ENCODE data around the gene RANBP6. TPM values are rescaled to one million over a fixed set of nuclear protein-coding genes. Genes with fewer than 3 reads are reported as not detected.
"Not testable (repeated sequence)": the region's sequence is repeated elsewhere in the genome, so short reads cannot be mapped to it uniquely, and the experiment has no call there.

The RANBP6 gene
- 15.8 TPM for polyA plus RNA-seq (2013, experiment 1 of 2; ENCODE audit: insufficient read length)
- polyA plus RNA-seq (2013, experiment 2 of 2; ENCODE audit: insufficient read length), result 16.3 TPM

DNA sequence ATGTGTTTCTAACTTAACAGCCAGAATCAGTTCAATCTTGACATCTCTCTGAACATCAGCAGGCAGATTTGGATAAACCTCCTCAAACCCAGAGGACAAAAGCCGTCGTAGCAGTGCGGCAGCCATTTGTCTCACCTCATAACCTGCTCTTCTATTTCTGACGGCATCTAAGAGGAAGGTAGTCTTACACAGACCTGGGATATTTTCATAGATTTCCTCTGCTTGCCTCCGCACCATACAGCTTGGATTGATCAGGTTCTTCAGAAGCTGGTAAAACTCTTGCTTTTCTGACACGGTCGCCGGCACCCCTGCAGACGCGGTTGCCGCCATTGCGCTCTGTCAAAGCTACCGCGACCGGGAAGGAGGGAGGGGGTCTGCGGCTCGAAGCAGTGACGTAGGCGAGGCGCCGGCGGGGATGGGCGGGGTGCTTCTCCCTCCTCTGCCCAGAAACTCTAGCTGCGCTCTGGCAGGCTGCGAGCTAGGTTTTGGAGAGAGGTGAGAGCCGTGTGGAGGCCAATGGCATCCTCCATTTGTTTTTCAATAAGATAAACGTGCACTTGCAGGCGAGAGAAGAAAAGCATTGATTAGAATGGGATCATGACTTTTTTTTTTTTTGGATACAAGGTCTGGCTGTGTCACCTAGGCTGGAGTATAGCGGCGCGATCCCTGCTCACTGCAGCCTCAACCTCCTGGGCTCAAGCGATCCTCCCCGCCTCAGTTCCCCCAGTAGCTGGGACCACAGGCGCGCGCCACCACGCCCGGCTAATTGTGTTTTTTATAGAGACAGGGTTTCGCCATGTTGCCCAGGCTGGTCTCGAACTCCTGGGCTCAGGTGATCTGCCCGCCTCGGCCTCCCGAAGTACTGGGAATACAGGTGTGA is at the start of gene RANBP6:
Gene RANBP6, minus strand, starts transcription at position 347 of the 880 bp plus-strand sequence. Its CDS starts 17 bp downstream, at position 330.
- DNase-seq, result peak; percentile 84

DNA sequence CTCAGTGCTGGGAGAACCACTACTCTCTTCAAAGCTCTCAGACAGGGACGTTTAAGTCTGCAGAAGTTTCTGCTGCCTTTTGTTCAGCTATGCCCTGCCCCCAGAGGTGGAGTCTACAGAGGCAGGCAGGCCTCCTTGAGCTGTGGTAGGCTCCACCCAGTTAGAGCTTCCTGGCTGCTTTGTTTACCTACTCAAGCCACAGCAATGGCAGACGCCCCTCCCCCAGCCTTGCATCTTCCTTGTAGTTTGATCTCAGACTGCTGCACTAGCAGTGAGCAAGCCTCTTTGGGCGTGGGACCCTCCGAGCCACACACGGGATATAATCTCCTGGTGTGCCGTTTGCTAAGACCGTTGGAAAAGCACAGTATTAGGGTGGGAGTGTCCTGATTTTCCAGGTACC is 47.7 kb upstream of the RANBP6 start:
- not testable (repeated sequence) for DNase-seq

DNA sequence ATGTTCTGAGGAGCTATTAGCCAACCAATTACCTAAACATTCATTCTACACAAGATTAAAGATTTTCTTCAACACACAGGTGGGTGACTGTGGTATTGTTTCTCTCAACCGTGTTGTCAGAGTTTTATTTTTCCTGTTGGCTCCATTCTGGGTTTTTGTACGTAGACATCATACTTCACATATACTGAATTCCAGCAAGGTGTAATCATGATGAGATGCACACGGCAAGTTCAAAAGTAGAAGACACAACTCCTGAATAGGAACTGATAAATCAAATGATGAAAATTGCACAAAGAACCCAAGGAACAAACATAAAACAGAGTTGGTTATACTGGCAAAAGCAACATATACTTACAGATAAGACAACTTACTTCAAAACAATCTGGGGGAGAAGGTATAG is 40.2 kb upstream of the RANBP6 start:
- no peak for DNase-seq

DNA sequence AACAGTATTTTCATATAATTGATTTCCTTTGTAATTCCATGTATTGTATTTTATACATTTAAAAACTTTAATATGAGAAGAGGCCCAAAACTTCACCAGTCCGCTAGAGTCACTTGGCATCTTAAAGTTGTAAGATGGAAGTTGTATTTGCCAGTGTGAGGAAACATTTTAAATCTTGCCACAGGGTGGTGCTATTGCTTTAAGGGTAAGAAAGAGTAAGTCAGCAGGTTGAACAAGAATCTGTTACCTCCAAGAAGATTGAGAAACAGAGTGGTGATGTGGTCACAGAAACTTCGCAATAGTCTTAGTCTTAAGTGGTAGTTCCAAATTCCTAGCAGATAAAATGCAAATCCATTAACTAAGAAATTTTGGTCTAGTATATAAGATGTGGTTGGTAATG is 39.8 kb upstream of the RANBP6 start:
- peak; percentile 73 for DNase-seq

DNA sequence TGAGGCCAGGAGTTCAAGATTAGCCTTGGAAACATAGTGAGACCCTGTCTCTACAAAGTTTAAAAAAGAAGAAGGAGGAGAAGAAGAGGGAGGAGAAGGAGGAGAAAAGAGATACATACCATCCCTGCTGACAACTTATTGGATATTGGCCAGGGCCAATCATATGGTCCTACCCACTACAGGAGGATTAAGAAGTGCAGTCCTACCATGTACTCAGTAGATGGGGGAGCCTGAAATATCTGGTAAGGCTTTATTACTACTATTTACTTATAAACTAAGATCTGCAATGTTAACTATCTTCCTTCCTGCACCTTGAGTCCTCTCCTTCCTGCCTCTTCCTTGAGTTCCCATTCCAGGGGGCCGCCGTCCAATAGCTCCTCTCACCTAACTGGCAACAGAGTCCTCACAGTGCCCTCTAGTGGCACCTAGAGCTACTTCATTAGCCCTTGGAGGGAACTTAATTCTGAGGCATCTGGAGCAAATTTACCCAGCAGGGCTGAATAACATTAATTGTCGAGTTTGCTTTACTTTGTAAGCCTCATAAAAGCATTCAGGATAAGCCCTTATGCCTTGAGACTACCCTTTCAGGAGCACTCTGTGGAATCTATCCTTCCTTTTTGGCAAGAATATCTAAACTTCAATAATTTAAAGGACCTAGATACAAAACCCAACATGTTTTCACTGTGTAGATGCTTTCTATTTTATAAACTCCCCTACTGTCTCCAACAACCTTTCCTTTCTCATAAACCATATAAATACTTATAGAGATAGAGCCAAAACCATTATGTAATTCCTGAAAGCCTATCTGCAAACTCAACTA is 39.1 kb upstream of the RANBP6 start:
- DNase-seq, result peak; percentile 72

DNA sequence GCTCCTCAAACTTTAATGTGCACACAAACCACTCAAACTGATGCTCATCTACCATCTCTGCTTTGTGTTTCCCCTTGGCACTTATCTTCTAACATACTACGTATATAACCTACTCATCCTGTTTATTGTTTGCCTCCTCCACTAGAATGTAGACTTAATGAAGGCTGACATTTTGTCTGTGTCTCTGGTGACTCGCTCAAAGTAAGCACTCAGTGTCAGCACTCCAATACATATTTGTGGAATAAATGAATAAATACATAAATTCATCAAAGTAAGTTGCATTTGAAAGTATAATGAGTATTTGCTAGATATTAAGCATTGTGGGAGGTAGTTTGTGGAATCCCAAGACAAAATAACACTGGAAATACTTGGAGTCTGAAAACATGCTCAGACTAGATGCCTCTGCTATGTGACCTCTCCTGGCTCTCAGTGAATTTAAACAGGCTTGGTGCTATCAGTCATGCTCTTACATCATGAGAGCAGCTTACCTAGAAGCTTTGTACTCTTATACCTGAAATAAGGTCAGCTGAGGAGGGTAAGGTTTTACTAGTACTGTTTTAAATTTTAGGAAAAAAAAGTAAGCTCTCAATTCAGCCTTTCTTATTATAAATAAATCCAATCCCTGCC is 37.0 kb upstream of the RANBP6 start:
- DNase-seq, result no peak

DNA sequence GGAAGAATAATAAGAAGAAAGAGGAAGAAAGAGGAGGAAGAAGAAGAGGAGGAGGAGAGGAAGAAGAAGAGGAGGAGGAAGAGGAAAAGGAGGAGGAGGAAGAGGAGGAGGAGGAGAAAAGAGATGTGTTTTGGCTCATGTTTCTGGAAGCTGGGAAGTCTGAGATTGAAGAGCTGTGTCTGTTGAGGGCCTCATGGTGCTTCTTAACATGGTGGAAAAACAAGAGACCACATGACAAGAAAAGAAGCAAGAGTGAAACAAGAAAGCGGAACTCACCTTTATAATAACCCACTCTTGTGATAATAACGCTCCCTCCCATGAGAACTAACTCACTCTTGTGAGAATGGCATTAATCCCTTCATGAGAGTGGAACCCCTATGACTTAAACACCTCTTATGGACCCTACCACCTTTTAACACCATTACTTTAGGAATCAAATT is 36.1 kb upstream of the RANBP6 start:
- DNase-seq, result no peak

DNA sequence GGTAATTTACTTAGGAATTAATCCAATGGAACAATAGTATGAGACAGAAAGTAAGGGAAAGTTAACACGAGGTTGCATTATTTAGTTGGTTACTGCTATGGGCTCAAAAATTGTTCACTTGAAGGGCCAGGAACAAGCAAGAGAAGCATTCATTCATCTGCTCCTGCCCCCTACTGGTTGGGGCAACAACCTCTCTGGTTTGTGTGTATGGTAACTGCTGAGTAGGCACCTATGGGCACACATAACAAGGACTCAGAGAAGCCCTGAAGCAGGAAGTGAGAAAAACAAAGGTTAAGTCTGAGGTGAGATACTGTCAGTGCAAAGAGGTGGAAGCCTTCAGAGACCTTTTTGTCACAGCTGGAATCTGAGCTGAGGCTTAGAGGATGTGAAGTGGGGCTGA is 34.4 kb upstream of the RANBP6 start:
- no peak for DNase-seq

DNA sequence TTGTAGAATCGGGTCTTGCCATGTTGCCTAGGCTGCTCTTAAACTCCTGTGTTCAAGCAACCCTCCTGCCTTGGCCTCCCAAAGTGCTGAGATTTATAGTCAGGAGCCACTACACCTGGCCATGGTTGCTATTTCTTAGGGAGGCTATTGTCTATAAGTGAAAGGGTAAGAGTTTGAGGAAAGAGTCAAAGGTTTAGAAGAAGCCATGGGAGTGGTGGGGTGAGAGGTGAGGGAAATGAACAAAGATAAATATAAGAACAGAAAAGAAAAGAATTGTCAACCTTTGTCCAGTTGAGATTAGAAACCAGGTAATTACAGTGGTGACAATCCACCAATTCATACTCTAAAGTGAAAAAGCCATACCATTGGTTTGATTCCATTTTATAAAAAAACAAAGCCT is 32.6 kb upstream of the RANBP6 start:
- DNase-seq, result no peak

DNA sequence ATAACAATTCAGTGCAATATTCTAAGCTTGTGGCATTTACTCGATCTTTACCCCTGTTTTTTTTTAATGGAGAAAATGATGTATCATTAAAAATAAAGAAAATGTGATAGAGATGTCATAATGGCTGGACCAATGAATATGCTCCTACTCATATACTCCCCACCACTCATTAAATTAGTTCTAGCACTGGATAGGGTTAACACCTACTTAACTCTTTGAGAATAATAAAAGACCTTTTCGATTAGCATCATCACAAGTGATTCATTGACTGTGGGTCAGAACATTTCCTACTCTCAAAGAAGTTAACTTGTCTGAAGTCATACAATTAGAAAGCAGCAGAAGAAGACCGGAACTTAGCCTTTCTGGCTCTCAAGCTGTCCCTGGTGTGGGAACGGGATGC is 31.6 kb upstream of the RANBP6 start:
- DNase-seq, result no peak

DNA sequence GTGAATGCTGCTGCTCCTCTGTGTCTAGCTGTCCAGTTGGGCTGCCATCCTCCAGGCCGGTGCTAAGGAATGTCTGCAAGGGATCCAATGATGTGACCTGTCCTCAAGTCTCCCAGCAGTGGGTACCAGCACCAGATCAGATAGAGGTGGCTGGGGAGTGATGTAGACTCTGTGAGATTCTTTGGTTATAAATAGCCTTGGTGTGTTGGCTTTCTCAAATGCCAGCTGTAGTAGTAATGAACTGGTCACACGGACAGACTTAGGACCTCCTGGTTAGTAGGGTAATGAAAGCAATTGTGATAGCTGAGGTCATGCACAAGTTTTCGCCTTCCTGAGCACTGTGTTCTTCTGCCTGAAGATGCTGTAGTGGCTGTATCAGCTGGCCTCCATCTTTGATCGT is 29.9 kb upstream of the RANBP6 start:
- no peak for DNase-seq

DNA sequence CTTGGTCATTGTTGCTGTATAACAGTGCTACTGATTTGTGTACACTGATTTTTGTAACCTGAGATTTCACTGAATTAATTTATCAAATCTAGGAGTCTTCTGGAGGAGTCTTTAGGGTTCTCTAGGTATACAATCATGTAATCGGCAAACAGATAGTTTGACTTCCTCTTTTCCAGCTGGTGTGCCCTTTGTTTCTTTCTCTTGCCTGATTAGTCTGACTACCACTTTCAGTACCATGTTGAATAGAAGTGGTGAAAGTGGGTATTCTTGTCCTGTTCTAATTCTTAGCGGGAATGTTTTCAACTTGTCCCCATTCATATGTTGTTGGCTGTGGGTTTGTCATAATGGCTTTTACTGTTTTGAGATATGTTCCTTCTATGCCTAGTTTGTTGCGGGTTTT is 24.7 kb upstream of the RANBP6 start:
- no peak for DNase-seq

DNA sequence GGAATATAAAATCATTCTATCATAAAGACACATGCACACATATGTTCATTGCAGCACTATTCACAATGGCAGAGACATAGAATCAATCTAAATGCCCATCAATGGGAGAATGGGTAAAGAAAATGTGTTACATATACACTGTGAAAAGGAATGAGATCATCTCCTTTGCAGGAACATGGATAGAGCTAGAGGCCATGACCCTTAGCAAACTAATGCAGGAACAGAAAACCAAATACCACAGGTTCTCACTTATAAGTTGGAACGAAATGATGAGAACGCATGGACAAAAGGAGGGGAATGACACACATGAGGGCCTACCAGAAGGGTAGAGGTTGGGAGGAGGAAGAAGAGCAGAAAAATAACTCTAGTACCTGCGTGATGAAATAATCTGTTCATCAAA is 21.0 kb upstream of the RANBP6 start:
- DNase-seq, result no peak

DNA sequence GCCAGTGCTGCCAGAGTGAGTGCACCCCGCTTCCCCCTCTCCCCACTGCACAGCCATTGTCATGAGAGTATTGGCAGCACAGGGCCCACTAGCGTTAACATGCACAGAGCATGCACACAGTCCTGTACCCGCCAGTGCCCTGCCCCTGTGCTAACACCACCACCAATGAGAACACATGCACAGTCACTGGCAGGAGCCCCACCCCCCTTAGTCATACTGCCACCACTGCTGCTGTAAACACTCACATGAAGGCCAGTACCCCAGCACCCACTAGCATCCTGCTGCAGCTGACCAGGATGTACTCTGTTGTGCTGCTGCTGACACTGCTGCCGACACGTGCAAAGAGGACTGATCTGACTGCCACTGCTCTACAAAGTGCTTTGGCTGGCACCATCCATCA is 19.5 kb upstream of the RANBP6 start:
- no peak for DNase-seq

DNA sequence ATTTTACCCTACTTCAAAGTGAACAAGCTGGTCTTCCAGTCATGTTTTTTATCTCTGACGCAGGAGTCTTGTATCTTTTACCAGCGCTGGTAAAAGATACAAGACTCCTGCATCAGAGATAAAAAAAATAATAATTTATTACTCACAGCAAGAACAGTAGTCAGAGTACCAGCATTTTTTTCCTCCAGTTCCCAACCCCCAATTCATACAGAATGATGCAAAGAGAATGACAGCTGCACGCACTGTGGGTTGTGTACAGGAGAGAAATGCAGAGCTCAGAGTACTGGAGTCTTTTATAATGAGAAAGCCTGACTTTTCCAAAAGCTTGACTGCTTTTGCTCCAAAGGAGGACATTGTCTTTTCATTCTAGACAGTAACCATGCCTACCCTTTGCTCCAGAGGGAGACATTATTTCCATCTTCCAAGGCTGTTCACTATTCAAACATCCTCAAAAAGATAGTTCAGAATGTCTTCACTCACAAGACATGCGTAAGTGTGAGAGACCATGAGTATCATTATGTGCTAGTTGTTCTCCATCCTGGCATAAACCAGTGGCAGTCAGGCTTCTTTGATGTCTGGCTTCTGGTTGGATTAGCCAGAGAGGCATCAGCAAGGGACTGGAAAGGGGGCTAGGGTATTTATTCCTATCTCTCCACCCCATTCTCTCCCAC is 14.3 kb upstream of the RANBP6 start:
- DNase-seq, result no peak

DNA sequence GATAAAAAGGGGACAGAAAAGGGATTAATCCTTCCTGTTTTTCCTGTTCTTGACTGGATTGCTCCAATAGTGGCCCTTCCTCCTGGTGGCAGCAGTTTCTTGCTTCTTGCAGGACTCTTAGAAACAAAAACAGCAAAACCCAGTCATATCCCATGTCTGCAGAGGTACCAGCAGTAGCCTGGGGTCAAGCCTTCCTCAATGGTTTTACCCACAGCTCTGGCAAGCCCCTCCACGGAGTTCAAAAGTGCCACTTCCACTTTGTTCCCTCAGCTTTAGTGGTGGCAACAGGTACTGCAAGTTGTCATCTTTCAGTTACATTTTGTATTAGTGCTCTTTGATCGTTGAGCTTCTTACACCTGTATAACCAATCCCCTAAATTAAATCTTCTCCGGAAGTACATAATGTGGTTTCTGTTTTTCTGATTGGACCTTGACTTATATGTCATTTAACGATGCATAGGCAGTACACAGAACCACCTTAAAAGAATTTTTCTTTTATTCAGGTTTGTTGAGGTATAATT is 8.7 kb upstream of the RANBP6 start:
- DNase-seq, result no peak

DNA sequence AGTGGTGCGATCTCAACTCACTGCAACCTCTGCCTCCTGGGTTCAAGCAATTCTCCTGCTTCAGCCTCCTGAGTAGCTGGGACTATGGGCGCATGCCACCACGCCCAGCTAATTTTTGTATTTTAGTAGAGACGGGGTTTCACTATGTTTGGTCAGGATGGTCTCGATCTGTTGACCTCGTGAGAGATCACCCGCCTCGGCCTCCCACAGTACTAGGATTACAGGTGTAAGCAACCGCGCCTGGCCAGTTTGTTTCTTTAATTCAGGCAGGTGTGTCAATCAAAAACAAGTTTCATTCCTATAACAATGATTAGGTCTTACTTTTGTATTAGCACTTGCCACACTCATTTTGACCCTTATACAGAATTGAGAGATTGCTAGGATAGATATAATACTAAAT is 1.6 kb upstream of the RANBP6 start:
- DNase-seq, result not testable (repeated sequence)

DNA sequence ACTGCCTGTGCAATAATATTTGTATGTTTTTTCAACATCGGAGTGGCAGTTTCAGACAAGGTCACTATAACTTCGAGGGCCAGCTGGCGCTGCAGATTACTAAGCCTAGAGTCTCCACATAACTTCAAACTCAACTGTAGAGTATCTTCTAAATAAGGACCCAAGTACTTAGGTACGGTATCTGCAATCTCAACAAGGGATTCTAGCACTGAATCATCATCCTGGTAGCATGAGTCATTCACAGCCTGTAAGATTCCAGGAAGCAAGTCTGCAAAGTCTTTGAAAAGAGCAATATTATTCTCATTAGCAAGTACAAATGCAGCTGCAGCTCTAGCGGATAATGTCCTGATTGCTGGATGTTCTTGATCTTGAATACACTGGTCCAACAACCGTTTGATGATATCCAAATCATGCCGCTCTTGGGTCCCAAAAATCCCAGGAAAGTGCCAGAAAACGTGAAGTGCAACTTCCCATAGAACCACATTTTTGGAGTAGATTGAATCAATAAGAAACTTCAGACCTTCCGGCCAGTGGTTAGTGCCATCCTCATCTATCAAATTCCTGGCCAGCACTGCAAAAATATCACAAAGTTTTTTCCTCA is 654 bp downstream of the RANBP6 start:
- peak; percentile 63 for DNase-seq

DNA sequence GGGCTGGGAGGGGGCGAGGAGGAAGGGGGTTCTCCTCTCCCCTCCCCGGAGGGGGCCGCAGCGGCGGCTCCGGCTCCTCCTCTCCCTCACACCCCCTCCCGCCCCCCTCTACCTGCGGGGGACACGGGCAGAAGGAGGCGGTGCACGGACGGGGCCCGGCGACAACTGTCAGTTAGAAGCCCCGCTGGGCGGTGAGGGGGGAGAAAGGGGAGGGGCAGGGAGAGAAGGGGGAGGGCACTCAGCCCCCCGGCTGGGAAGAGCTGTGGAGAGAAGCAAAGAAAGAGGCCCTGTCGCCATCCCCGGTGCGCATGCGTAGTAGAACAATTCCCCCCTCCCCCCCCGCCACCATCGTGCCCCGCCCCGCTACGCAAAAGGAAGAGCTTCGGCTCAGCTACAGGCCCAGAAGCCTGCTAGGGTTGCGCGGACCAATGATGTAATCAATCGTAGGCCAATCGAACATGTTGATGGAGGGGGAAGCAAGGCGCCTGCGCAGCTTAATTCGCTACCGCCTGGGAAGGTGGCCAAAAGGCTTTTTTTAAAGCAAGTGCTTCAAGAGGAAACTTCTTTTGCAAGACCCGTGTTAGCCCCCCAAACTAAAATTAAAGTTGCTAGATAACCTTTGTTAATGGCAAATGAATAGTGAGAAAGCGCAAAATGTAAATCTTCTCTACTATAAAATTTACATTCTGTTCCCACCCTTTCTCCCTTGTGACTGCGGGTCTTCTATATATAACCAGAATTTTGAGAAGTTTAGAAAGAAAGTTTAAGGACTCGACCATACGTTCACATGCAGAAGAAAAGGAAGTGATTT is 7.0 kb downstream of the RANBP6 start:
- DNase-seq, result peak; percentile 99

DNA sequence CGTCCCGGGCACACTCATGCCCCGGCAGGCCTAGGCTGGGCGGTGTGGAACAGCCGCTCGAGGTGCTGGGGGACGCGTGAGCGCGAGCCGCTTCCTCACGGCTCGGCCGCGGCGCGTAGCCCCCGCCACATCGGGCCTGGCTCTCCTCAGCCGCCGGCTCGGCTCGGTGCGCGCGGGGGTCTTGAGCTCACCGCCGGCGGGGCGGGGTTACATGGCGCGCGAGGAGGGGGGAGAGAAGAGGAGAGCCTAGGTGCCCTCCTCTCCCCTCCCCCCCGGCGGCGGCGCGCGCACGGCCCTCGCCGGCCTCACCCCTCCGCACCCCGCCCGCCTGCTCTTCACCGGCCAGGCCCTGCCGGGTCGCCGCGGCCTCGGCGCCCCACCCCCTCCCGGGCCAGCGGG is 7.7 kb downstream of the RANBP6 start:
- DNase-seq, result peak; percentile 69
